Activated naive CD4-positive, alpha-beta T cell treated with anti-CD3 and anti-CD28 coated beads, Interleukin-2, amount 50 U/mL, for 72 hours (primary cell): Measurements from ENCODE around the gene SMIM45.
A peak's percentile ranks its signal among the peaks of the same experiment; 100 is the strongest.

ENCODE experiments used
- ATAC-seq, 2 donors: fragments of 150-1000 bp; cut with Tn5 transposase; 2 replicates each; pipeline ENCODE4 v1.10.0; 2021; ENCODE audit warnings: mild to moderate bottlenecking in 2 of 2, moderate library complexity in 2 of 2
- DNase-seq, 2 donors: peaks; one replicate each; pipeline ENCODE4 v3.0.0; 2021 to 2022; ENCODE audit warnings: low spot score in 2 of 2
- H3K27ac Mint-ChIP-seq, 2 donors: one replicate each; pipeline ENCODE4 v1.8.0; 2022; ENCODE audit warnings: mild to moderate bottlenecking in 2 of 2, mixed read lengths in 2 of 2
- H3K36me3 Mint-ChIP-seq, 2 donors: one replicate each; pipeline ENCODE4 v1.8.0; 2022; ENCODE audit warnings: mixed read lengths in 2 of 2
- H3K9me3 Mint-ChIP-seq, 2 donors: one replicate each; pipeline ENCODE4 v1.8.0; 2022; ENCODE audit warnings: mixed read lengths in 2 of 2

The SMIM45 gene

GRCh38 chr22:41975299-41976069 is 23.5 kb downstream of the SMIM45 start:
- peaks cover 0 to 5% of the 10 kb centered on the region in 2 donors for H3K36me3 Mint-ChIP-seq
- DNase-seq (no peak), ATAC-seq (no peak)
- H3K27ac Mint-ChIP-seq: peak overlapping the region in 1 of 2 donors; percentile 4
- no peaks in the 10 kb centered on the region for H3K9me3 Mint-ChIP-seq

- peak; percentile 80 to 82 for ATAC-seq
- H3K27ac Mint-ChIP-seq: no peak overlapping the region
- no peaks in the 10 kb centered on the region for H3K9me3 Mint-ChIP-seq
- DNase-seq: peak; percentile 65 to 69
- peaks cover 0 to 5% of the 10 kb centered on the region in 2 donors for H3K36me3 Mint-ChIP-seq
Observed at GRCh38 chr22:41976070-41976901, 24.3 kb downstream of the SMIM45 start.

GRCh38 chr22:41976961-41977566 is 25.1 kb downstream of the SMIM45 start:
- Mint-ChIP-seq H3K36me3 (peaks cover 0 to 5% of the 10 kb centered on the region in 2 donors), H3K27ac (no peak overlapping the region), H3K9me3 (no peaks in the 10 kb centered on the region)
- DNase-seq (no peak), ATAC-seq (peak in 1 of 2 donors; percentile 10)

- ATAC-seq: no peak
Observed at GRCh38 chr22:41978732-41979131, 26.8 kb downstream of the SMIM45 start.

GRCh38 chr22:41979423-41980250 is 27.7 kb downstream of the SMIM45 start:
- ATAC-seq: no peak
- Mint-ChIP-seq H3K9me3 (no peaks in the 10 kb centered on the region), H3K36me3 (peaks cover 0 to 5% of the 10 kb centered on the region in 2 donors), H3K27ac (no peak overlapping the region)
- no peak for DNase-seq

More at GRCh38 chr22:41978732-41979131, 26.8 kb downstream of the SMIM45 start:
- H3K36me3 Mint-ChIP-seq: peaks cover 0 to 5% of the 10 kb centered on the region in 2 donors
- no peaks in the 10 kb centered on the region for H3K9me3 Mint-ChIP-seq
- no peak for DNase-seq
- H3K27ac Mint-ChIP-seq: no peak overlapping the region

- H3K36me3 Mint-ChIP-seq: no peaks in the 10 kb centered on the region
- ATAC-seq (no peak), DNase-seq (no peak)
- H3K27ac Mint-ChIP-seq: no peak overlapping the region
- no peaks in the 10 kb centered on the region for H3K9me3 Mint-ChIP-seq
Observed at GRCh38 chr22:41982865-41983264, 30.9 kb downstream of the SMIM45 start.

- ATAC-seq (no peak), DNase-seq (no peak)
- H3K9me3 Mint-ChIP-seq: no peaks in the 10 kb centered on the region
- H3K36me3 Mint-ChIP-seq: no peaks in the 10 kb centered on the region
- peak overlapping the region in 1 of 2 donors; percentile 86 for H3K27ac Mint-ChIP-seq
Observed at GRCh38 chr22:41983513-41984405, 31.8 kb downstream of the SMIM45 start.

- DNase-seq: no peak
- no peaks in the 10 kb centered on the region for H3K9me3 Mint-ChIP-seq
- H3K27ac Mint-ChIP-seq: no peak overlapping the region
- H3K36me3 Mint-ChIP-seq: no peaks in the 10 kb centered on the region
- no peak for ATAC-seq
Observed at GRCh38 chr22:41987276-41987675, 35.3 kb downstream of the SMIM45 start.

GRCh38 chr22:41989246-41989645 is 37.3 kb downstream of the SMIM45 start:
- no peak for DNase-seq
- Mint-ChIP-seq H3K9me3 (no peaks in the 10 kb centered on the region), H3K27ac (no peak overlapping the region), H3K36me3 (no peaks in the 10 kb centered on the region)
- ATAC-seq: no peak

GRCh38 chr22:41991111-41991510 is 39.2 kb downstream of the SMIM45 start:
- H3K9me3 Mint-ChIP-seq: no peaks in the 10 kb centered on the region
- DNase-seq: no peak
- no peak overlapping the region for H3K27ac Mint-ChIP-seq
- ATAC-seq: no peak
- no peaks in the 10 kb centered on the region for H3K36me3 Mint-ChIP-seq

GRCh38 chr22:41992496-41992895 is 40.5 kb downstream of the SMIM45 start:
- DNase-seq (peak in 1 of 2 donors; percentile 34), ATAC-seq (no peak)
- Mint-ChIP-seq H3K27ac (peak overlapping the region in 1 of 2 donors; percentile 1), H3K9me3 (no peaks in the 10 kb centered on the region), H3K36me3 (no peaks in the 10 kb centered on the region)

- Mint-ChIP-seq H3K36me3 (peaks cover 16 to 18% of the 10 kb centered on the region in 2 donors), H3K9me3 (peaks cover 8 to 13% of the 10 kb centered on the region in 2 donors), H3K27ac (no peak overlapping the region)
- DNase-seq (no peak), ATAC-seq (no peak)
Observed at GRCh38 chr22:41995211-41995610, 43.3 kb downstream of the SMIM45 start.

- no peak for ATAC-seq
- H3K36me3 Mint-ChIP-seq: peaks cover 20 to 23% of the 10 kb centered on the region in 2 donors
- H3K9me3 Mint-ChIP-seq: peaks cover 12 to 17% of the 10 kb centered on the region in 2 donors
- DNase-seq: no peak
- H3K27ac Mint-ChIP-seq: peak overlapping the region in 1 of 2 donors; percentile 85
Observed at GRCh38 chr22:41996826-41997225, 44.9 kb downstream of the SMIM45 start.

- Mint-ChIP-seq H3K36me3 (peaks cover 24 to 27% of the 10 kb centered on the region in 2 donors), H3K27ac (peak within 1 kb of the TSS; percentile 86 to 87), H3K9me3 (peaks cover 17 to 20% of the 10 kb centered on the region in 2 donors)
- peak; percentile 80 to 87 for DNase-seq
- ATAC-seq: peak; percentile 92 to 97
Observed at GRCh38 chr22:41998361-41999261, 46.7 kb downstream of the SMIM45 start, which contains the start of gene WBP2NL. Gene WBP2NL, plus strand, starts transcription at chr22:41998788. Its CDS starts 31 bp downstream, at chr22:41998819.
